H9 (cell line): ENCODE data around the gene TBC1D30. TPM values are rescaled to one million over a fixed set of nuclear protein-coding genes. Genes with fewer than 3 reads are reported as not detected.

Experiments
- DNase-seq: peaks from one replicate; pipeline ENCODE4 v3.0.0-alpha.2; 2017
- H2AFZ ChIP-seq: one replicate; pipeline ENCODE4 v1.6.1; 2013; ENCODE audit warnings: mild to moderate bottlenecking, low read length, control low read depth, moderate library complexity
- H2AK5ac ChIP-seq: 2 replicates; pipeline ENCODE4 v1.6.1; 2013; ENCODE audit warnings: low read length, control low read depth, mixed read lengths; ENCODE audit not compliant: insufficient read length
- H2BK120ac ChIP-seq: one replicate; pipeline ENCODE4 v1.6.1; 2013; ENCODE audit warnings: low read depth, mild to moderate bottlenecking, low read length, control low read depth, inconsistent platforms; ENCODE audit not compliant: poor library complexity, severe bottlenecking
- H2BK12ac ChIP-seq: 2 replicates; pipeline ENCODE4 v1.6.1; 2013; ENCODE audit warnings: low read length, control low read depth, mixed read lengths, low read depth; ENCODE audit not compliant: insufficient read length
- H2BK15ac ChIP-seq: 2 replicates; pipeline ENCODE4 v1.6.1; 2013; ENCODE audit warnings: low read depth, low read length, control low read depth
- H2BK20ac ChIP-seq: one replicate; pipeline ENCODE4 v1.6.1; 2013; ENCODE audit warnings: low read depth, mild to moderate bottlenecking, low read length, control low read depth, inconsistent platforms; ENCODE audit not compliant: poor library complexity, severe bottlenecking
- H2BK5ac ChIP-seq: 2 replicates; pipeline ENCODE4 v1.6.1; 2013; ENCODE audit warnings: low read length, control low read depth, mixed read lengths; ENCODE audit not compliant: insufficient read length
- H3K14ac ChIP-seq: 2 replicates; pipeline ENCODE4 v1.6.1; 2013; ENCODE audit warnings: low read length, control low read depth; ENCODE audit not compliant: insufficient read depth
- H3K18ac ChIP-seq: 2 replicates; pipeline ENCODE4 v1.6.1; 2013; ENCODE audit warnings: low read depth, mild to moderate bottlenecking, mixed read lengths, low read length, control low read depth; ENCODE audit not compliant: insufficient read length
- H3K23ac ChIP-seq: 2 replicates; pipeline ENCODE4 v1.6.1; 2013; ENCODE audit warnings: low read length, control low read depth, mixed read lengths, low read depth; ENCODE audit not compliant: insufficient read length
- H3K23me2 ChIP-seq: 2 replicates; pipeline ENCODE4 v1.6.1; 2013; ENCODE audit warnings: low read depth, mild to moderate bottlenecking, mixed read lengths, low read length, control low read depth; ENCODE audit not compliant: insufficient read length, poor library complexity, severe bottlenecking
- H3K27ac ChIP-seq: 2 replicates; pipeline ENCODE4 v1.5.1; 2013; ENCODE audit warnings: low read length, control low read depth, mixed read lengths, low read depth; ENCODE audit not compliant: insufficient read length
- H3K27me3 ChIP-seq: 2 replicates; pipeline ENCODE4 v1.6.1; 2013; ENCODE audit warnings: low read length, control low read depth, inconsistent platforms; ENCODE audit not compliant: insufficient read depth
- H3K4ac ChIP-seq: 2 replicates; pipeline ENCODE4 v1.6.1; 2013; ENCODE audit warnings: low read depth, mild to moderate bottlenecking, control low read depth, inconsistent platforms, low read length, moderate library complexity
- H3K4me1 ChIP-seq: 2 replicates; pipeline ENCODE4 v1.6.1; 2013; ENCODE audit warnings: low read length, control low read depth, inconsistent platforms; ENCODE audit not compliant: insufficient read depth
- H3K4me2 ChIP-seq: 2 replicates; pipeline ENCODE4 v1.6.1; 2013; ENCODE audit warnings: low read length, control low read depth, mixed read lengths; ENCODE audit not compliant: insufficient read length, insufficient read depth
- H3K56ac ChIP-seq: 2 replicates; pipeline ENCODE4 v1.6.1; 2013; ENCODE audit warnings: low read depth, mild to moderate bottlenecking, mixed read lengths, low read length, control low read depth; ENCODE audit not compliant: insufficient read length
- H3K79me1 ChIP-seq: 2 replicates; pipeline ENCODE4 v1.6.1; 2013; ENCODE audit warnings: low read depth, mild to moderate bottlenecking, moderate library complexity, low read length, control low read depth, inconsistent platforms; ENCODE audit not compliant: insufficient read depth, poor library complexity, severe bottlenecking
- H3K79me2 ChIP-seq: 2 replicates; pipeline ENCODE4 v1.6.1; 2013; ENCODE audit warnings: low read length, control low read depth, inconsistent platforms; ENCODE audit not compliant: insufficient read depth
- H3K9ac ChIP-seq: 2 replicates; pipeline ENCODE4 v1.6.1; 2013; ENCODE audit warnings: low read length, control low read depth, mixed read lengths; ENCODE audit not compliant: insufficient read length; ENCODE audit errors: extremely low read depth
- H3K9me3 ChIP-seq: one replicate; pipeline ENCODE4 v1.6.1; 2013; ENCODE audit warnings: low read depth, low read length, inconsistent platforms; ENCODE audit not compliant: control insufficient read depth
- H3T11ph ChIP-seq: one replicate; pipeline ENCODE4 v1.6.1; 2013; ENCODE audit warnings: mild to moderate bottlenecking, low read length, control low read depth, inconsistent platforms
- H4K20me1 ChIP-seq: one replicate; pipeline ENCODE4 v1.6.1; 2013; ENCODE audit not compliant: control insufficient read depth, insufficient read length, insufficient read depth
- H4K5ac ChIP-seq: 2 replicates; pipeline ENCODE4 v1.6.1; 2013; ENCODE audit warnings: low read depth, mild to moderate bottlenecking, mixed read lengths, low read length, control low read depth; ENCODE audit not compliant: insufficient read length
- H4K8ac ChIP-seq: replicated peaks from 2 replicates; pipeline ENCODE4 v1.6.1; 2013; ENCODE audit warnings: low read length, control low read depth, mixed read lengths, low read depth; ENCODE audit not compliant: insufficient read length
- H4K91ac ChIP-seq: 2 replicates; pipeline ENCODE4 v1.6.1; 2013; ENCODE audit warnings: low read depth, mild to moderate bottlenecking, moderate library complexity, mixed read lengths, low read length, control low read depth; ENCODE audit not compliant: insufficient read length
- H3K27ac Mint-ChIP-seq, 3 experiments: 2 replicates in 2 of 3; 3 replicates in 1 of 3; pipeline ENCODE4 v1.8.0; 2020 to 2021; ENCODE audit warnings: mixed read lengths in 3 of 3, mild to moderate bottlenecking in 1 of 3, moderate library complexity in 1 of 3
- H3K27me3 Mint-ChIP-seq: 2 replicates; pipeline ENCODE4 v1.8.0; 2021; ENCODE audit warnings: low read depth, mild to moderate bottlenecking, moderate library complexity, mixed read lengths
- H3K36me3 Mint-ChIP-seq, 3 experiments: 2 replicates in 2 of 3; 3 replicates in 1 of 3; pipeline ENCODE4 v1.8.0; 2020 to 2021; ENCODE audit warnings: low read depth in 3 of 3, mixed read lengths in 3 of 3; ENCODE audit not compliant: insufficient read depth in 1 of 3
- H3K4me1 Mint-ChIP-seq, 2 experiments: 2 replicates each; pipeline ENCODE4 v1.8.0; 2020; ENCODE audit warnings: mixed read lengths in 2 of 2
- H3K4me3 Mint-ChIP-seq, 2 experiments: 2 replicates in 1 of 2; 3 replicates in 1 of 2; pipeline ENCODE4 v1.8.0; 2020 to 2021; ENCODE audit warnings: mild to moderate bottlenecking in 2 of 2, mixed read lengths in 2 of 2, moderate library complexity in 1 of 2
- H3K9me3 Mint-ChIP-seq, 2 experiments: 2 replicates in 1 of 2; 3 replicates in 1 of 2; pipeline ENCODE4 v1.8.0; 2020; ENCODE audit warnings: mild to moderate bottlenecking in 2 of 2, mixed read lengths in 2 of 2, moderate library complexity in 1 of 2
- CTCF ChIP-seq: fragments of 200-600 bp; sonication (generic); conservative IDR thresholded peaks from 3 replicates; pipeline ENCODE4 v1.8.0; 2021; ENCODE audit warnings: antibody characterized with exemption, mild to moderate bottlenecking
- WGBS: extraction: QIAGEN DNeasy Blood & Tissue Kit; methylation state at CpG from one replicate; pipeline ENCODE4 v1.1.7; 2013; ENCODE audit warnings: missing lambda C conversion rate, low lambda C conversion rate, mixed read lengths; ENCODE audit not compliant: insufficient read length; ENCODE audit errors: extremely low coverage; 5-methylcytosine and 5-hydroxymethylcytosine counted together
- total RNA-seq: library from RNA; stranded (reverse); gene quantifications from 2 replicates; pipeline ENCODE4 v1.2.1, GENCODE V29; 2021

Gene TBC1D30
- total RNA-seq, 1 experiment from 2014 or later, result 1.6 TPM

- Histone ChIP-seq H4K91ac (no peak overlapping the region), H3K18ac (no peak overlapping the region), H3K79me2 (no peaks in the 10 kb centered on the region), H4K5ac (no peak overlapping the region), H2BK12ac (no peak overlapping the region), H3K14ac (no peak overlapping the region), H2BK15ac (no peak overlapping the region), H3K23ac (no peak overlapping the region), H3K4me2 (no peak overlapping the region), H3T11ph (no peak overlapping the region), H3K79me1 (no peaks in the 10 kb centered on the region), H3K27me3 (no peaks in the 10 kb centered on the region), H3K27ac (no peak overlapping the region), H2BK120ac (no peak overlapping the region), H2AFZ (no peak overlapping the region), H2AK5ac (no peak overlapping the region), H3K56ac (no peak overlapping the region), H4K8ac (no peak overlapping the region), H2BK20ac (no peak overlapping the region), H3K9ac (no peak overlapping the region), H3K9me3 (no peaks in the 10 kb centered on the region), H3K4me1 (no peaks in the 10 kb centered on the region), H3K4ac (no peak overlapping the region), H2BK5ac (no peak overlapping the region), H4K20me1 (no peaks in the 10 kb centered on the region), H3K23me2 (no peaks in the 10 kb centered on the region)
- no peak overlapping the region for H3K27ac Mint-ChIP-seq
- H3K9me3 Mint-ChIP-seq, result peaks cover 0 to 3% of the 10 kb centered on the region in 2 experiments; a peak in 1 of 5 replicates
- WGBS, result no CpG with 5 or more reads among the region's 4 CpGs
- H3K4me3 Mint-ChIP-seq, result no peak overlapping the region
- DNase-seq, result no peak
- H3K27me3 Mint-ChIP-seq, result peaks cover 3% of the 10 kb centered on the region; the same call in 1 of the 2 replicates
- no peak for TF ChIP-seq CTCF
- H3K4me1 Mint-ChIP-seq, result peaks cover 5% of the 10 kb centered on the region in 2 experiments
- H3K36me3 Mint-ChIP-seq, result peaks cover 0 to 8% (median 5%) of the 10 kb centered on the region in 3 experiments; a peak in 5 of 7 replicates
These were observed 11.5 kb downstream of the TBC1D30 start for GRCh38 chr12:64835901-64836300.
